Measurements from ENCODE around the gene TMEM63B. TPM values are rescaled to one million over a fixed set of nuclear protein-coding genes. Genes with fewer than 3 reads are reported as not detected.

The TMEM63B gene
- total and polyA plus RNA-seq, 9 of the 15 experiments (the other 6 are each of a cell fraction or from before 2014, with no cell fraction given): 0.14 to 39.4 (median 14.4) TPM

- ATAC-seq: no peak
- Histone ChIP-seq H3K79me2 (ENCODE audit: control insufficient read depth, insufficient read depth, low read length) (no peaks in the 10 kb centered on the region), H3K9me3 (replicated peaks; ENCODE audit: control insufficient read depth, insufficient read depth, low read depth, low read length) (no peaks in the 10 kb centered on the region), H3K27ac (ENCODE audit: extremely low read depth, low read depth, low read length) (no peak overlapping the region), H3K36me3 (ENCODE audit: control insufficient read depth, insufficient read depth, low read length) (peaks cover 69% of the 10 kb centered on the region), H3K9me1 (ENCODE audit: control insufficient read depth, insufficient read depth, low read length) (no peaks in the 10 kb centered on the region), H3K9ac (ENCODE audit: insufficient read depth in 1 of 2, low read depth in 2 of 2, low read length in 2 of 2) (no peak overlapping the region), H4K20me1 (replicated peaks; ENCODE audit: control insufficient read depth, insufficient read depth, low read length) (peaks cover 14% of the 10 kb centered on the region), H3K4me2 (ENCODE audit: insufficient read depth, low read length) (no peak overlapping the region), H3K27me3 (ENCODE audit: control insufficient read depth in 2 of 2, insufficient read depth in 2 of 2, low read length in 2 of 2) (no peaks in the 10 kb centered on the region), H3K4me1 (replicated peaks in 1 of 2; ENCODE audit: control insufficient read depth in 2 of 2, insufficient read depth in 2 of 2, low read length in 2 of 2) (peaks cover 0 to 7% of the 10 kb centered on the region in 2 experiments; a peak in 3 of 5 replicates), H3K4me3 (no peak overlapping the region), H2AFZ (ENCODE audit: low read depth, low read length) (no peak overlapping the region)
- no peak for DNase-seq (ENCODE audit: extremely low read depth in 1 of 4, low spot score in 3 of 4)
- TF ChIP-seq PHF8 (IDR thresholded peaks at IDR 0.05; ENCODE audit: borderline replicate concordance, low read length): no peak
- TF ChIP-seq GATA2 (CRISPR knock-in tag; IDR thresholded peaks at IDR 0.05): no peak
- no peak for TF ChIP-seq C11orf30 (IDR thresholded peaks at IDR 0.05; ENCODE audit: low read depth)
- TF ChIP-seq, protein P1, sequence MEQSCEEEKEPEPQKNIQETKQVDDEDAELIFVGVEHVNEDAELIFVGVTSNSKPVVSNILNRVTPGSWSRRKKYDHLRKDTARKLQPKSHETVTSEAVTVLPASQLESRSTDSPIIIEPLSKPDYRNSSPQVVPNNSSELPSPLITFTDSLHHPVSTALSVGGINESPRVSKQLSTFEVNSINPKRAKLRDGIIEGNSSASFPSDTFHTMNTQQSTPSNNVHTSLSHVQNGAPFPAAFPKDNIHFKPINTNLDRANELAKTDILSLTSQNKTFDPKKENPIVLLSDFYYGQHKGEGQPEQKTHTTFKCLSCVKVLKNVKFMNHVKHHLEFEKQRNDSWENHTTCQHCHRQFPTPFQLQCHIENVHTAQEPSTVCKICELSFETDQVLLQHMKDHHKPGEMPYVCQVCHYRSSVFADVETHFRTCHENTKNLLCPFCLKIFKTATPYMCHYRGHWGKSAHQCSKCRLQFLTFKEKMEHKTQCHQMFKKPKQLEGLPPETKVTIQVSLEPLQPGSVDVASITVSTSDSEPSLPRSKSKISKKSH (CRISPR knock-in tag; IDR thresholded peaks at IDR 0.05): no peak
- TF ChIP-seq, protein P2, sequence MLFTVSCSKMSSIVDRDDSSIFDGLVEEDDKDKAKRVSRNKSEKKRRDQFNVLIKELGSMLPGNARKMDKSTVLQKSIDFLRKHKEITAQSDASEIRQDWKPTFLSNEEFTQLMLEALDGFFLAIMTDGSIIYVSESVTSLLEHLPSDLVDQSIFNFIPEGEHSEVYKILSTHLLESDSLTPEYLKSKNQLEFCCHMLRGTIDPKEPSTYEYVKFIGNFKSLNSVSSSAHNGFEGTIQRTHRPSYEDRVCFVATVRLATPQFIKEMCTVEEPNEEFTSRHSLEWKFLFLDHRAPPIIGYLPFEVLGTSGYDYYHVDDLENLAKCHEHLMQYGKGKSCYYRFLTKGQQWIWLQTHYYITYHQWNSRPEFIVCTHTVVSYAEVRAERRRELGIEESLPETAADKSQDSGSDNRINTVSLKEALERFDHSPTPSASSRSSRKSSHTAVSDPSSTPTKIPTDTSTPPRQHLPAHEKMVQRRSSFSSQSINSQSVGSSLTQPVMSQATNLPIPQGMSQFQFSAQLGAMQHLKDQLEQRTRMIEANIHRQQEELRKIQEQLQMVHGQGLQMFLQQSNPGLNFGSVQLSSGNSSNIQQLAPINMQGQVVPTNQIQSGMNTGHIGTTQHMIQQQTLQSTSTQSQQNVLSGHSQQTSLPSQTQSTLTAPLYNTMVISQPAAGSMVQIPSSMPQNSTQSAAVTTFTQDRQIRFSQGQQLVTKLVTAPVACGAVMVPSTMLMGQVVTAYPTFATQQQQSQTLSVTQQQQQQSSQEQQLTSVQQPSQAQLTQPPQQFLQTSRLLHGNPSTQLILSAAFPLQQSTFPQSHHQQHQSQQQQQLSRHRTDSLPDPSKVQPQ (CRISPR knock-in tag; IDR thresholded peaks at IDR 0.05; ENCODE audit: borderline replicate concordance): no peak
- no peak for TF ChIP-seq TCF7 (IDR thresholded peaks at IDR 0.05; ENCODE audit: borderline replicate concordance)
- no peak for TF ChIP-seq JUN (IDR thresholded peaks at IDR 0.05; ENCODE audit: borderline replicate concordance, low read depth, low read length)
- no peak for TF ChIP-seq JUN (CRISPR knock-in tag; IDR thresholded peaks at IDR 0.05; ENCODE audit: borderline replicate concordance)
- no peak for TF ChIP-seq ETV1 (tag; conservative IDR thresholded peaks at IDR 0.05; ENCODE audit: low read depth)
- no peak for TF ChIP-seq USF1 (CRISPR knock-in tag; IDR thresholded peaks at IDR 0.05)
- TF ChIP-seq ZNF444 (CRISPR knock-in tag; IDR thresholded peaks at IDR 0.05): no peak
- no peak for FAIRE-seq
- ChIA-PET POLR2A (interaction anchor here (1.3 to 1.6 kb wide), 3 partner anchors 148 to 153 kb away, joined by 4 to 5 read pairs (median 5); partner anchors contain the start of gene HSP90AB1), CTCF (ENCODE audit: low intra/inter-chr PET ratio) (interaction anchor here (1.4 kb wide), 1 partner anchor 53 kb away, joined by 6 read pairs; no protein-coding TSS in a partner anchor)
- intact Hi-C loops (cut with micrococcal nuclease) (loop anchor here (5.0 to 10.0 kb wide), 2 partner anchors 168 to 236 kb away; partner anchors contain the start of gene NFKBIE), in situ Hi-C loops (cut with MboI) (no loop called here)
- BruUV-seq (replicated peaks): no TSS peak
- WGBS (ENCODE audit: insufficient coverage, low coverage, missing lambda C conversion rate): 50% methylated on average over 1 of the region's 1 CpG
These were observed 28.2 kb upstream of the TMEM63B start for GRCh38 chr6:44099192-44099591.
